K562 (cell line): ENCODE results near the gene LUZP1. TPM values are rescaled to one million over a fixed set of nuclear protein-coding genes. Genes with fewer than 3 reads are reported as not detected.

Experiments
- ATAC-seq: fragments of 200-7000 bp; cut with Tn5 transposase; 3 replicates; pipeline ENCODE4 v1.9.1; 2020; ENCODE audit warnings: moderate library complexity
- BruUV-seq: library from RNA; stranded (reverse); fragments of 400-500 nt; replicated peaks from 2 replicates; lab custom pipeline; 2021; lab: Mats Ljungman, UMichigan
- CTCF ChIA-PET: fragments of 300-600 bp; formaldehyde crosslinking; extraction: SDS; loops from one replicate; lab custom pipeline; 2021; ENCODE audit warnings: low intra/inter-chr PET ratio; lab: Yijun Ruan, JAX
- POLR2A ChIA-PET: fragments of 300-600, 350-650 bp; sonication (Branson Sonifier 250); formaldehyde crosslinking; extraction: SDS; loops from one replicate; lab custom pipeline; 2021; ENCODE audit warnings: antibody characterized with exemption, inconsistent platforms; lab: Yijun Ruan, JAX
- DNase-seq, 4 experiments: peaks; one replicate each; pipeline versions ENCODE4 v3.0.0 to v3.0.0-alpha.2; 2011 to 2018; ENCODE audit warnings: low spot score in 3 of 4, mixed read lengths in 3 of 4; ENCODE audit errors: extremely low read depth in 1 of 4
- FAIRE-seq: peaks from 2 replicates; lab custom pipeline; 2011; peaks lifted over from hg19 to GRCh38; lab: Jason Lieb, UNC
- H2AFZ ChIP-seq: 2 replicates; pipeline ENCODE4 v1.6.0; 2011; ENCODE audit warnings: low read depth, low read length, control low read depth, inconsistent platforms
- H3K27ac ChIP-seq: fragments of 200-600 bp; 3 replicates; pipeline ENCODE4 v1.8.0; 2011; ENCODE audit warnings: low read depth, mild to moderate bottlenecking, control low read depth, inconsistent platforms, low read length, moderate library complexity, mixed read lengths; ENCODE audit errors: extremely low read depth
- H3K27me3 ChIP-seq, 2 experiments: fragments of 300-600 bp in 1 of 2; 2 replicates in 1 of 2; 3 replicates in 1 of 2; pipeline versions ENCODE4 v1.6.0 to v1.8.0; 2011; ENCODE audit warnings: inconsistent platforms in 2 of 2, low read length in 2 of 2, mild to moderate bottlenecking in 1 of 2, mixed read lengths in 1 of 2, moderate library complexity in 1 of 2; ENCODE audit not compliant: control insufficient read depth in 2 of 2, insufficient read depth in 2 of 2
- H3K36me3 ChIP-seq: fragments of 300-600 bp; 3 replicates; pipeline ENCODE4 v1.8.0; 2011; ENCODE audit warnings: mild to moderate bottlenecking, low read length, inconsistent platforms; ENCODE audit not compliant: control insufficient read depth, insufficient read depth
- H3K4me1 ChIP-seq, 2 experiments: fragments of 200-600 bp in 1 of 2; replicated peaks in 1 of 2; 2 replicates in 1 of 2; 3 replicates in 1 of 2; pipeline versions ENCODE4 v1.5.1 to v1.8.0; 2011; ENCODE audit warnings: inconsistent platforms in 2 of 2, low read length in 2 of 2, mild to moderate bottlenecking in 1 of 2, mixed read lengths in 1 of 2, moderate library complexity in 1 of 2; ENCODE audit not compliant: control insufficient read depth in 2 of 2, insufficient read depth in 2 of 2
- H3K4me2 ChIP-seq: 2 replicates; pipeline ENCODE4 v1.6.1; 2011; ENCODE audit warnings: low read length, control low read depth, inconsistent platforms, mixed read lengths; ENCODE audit not compliant: insufficient read depth
- H3K4me3 ChIP-seq: fragments of 200-600 bp; sonication (generic), shearing (Covaris generic); 2 replicates; pipeline ENCODE4 v1.5.1; 2016; ENCODE audit warnings: control low read depth, inconsistent platforms
- H3K79me2 ChIP-seq: fragments of 200-600 bp; 3 replicates; pipeline ENCODE4 v1.8.0; 2011; ENCODE audit warnings: low read length, inconsistent platforms; ENCODE audit not compliant: control insufficient read depth, insufficient read depth
- H3K9ac ChIP-seq, 2 experiments: 2 replicates each; pipeline versions ENCODE4 v1.6.0 to v1.6.1; 2011; ENCODE audit warnings: low read depth in 2 of 2, low read length in 2 of 2, control low read depth in 1 of 2, inconsistent platforms in 1 of 2, mild to moderate bottlenecking in 1 of 2, mixed read lengths in 1 of 2; ENCODE audit not compliant: insufficient read depth in 1 of 2
- H3K9me1 ChIP-seq: one replicate; pipeline ENCODE4 v1.6.0; 2011; ENCODE audit warnings: inconsistent platforms, mild to moderate bottlenecking, low read length, moderate library complexity; ENCODE audit not compliant: control insufficient read depth, insufficient read depth
- H3K9me3 ChIP-seq: replicated peaks from 2 replicates; pipeline ENCODE4 v1.5.1; 2011; ENCODE audit warnings: low read depth, low read length, inconsistent platforms; ENCODE audit not compliant: control insufficient read depth, insufficient read depth
- H4K20me1 ChIP-seq: replicated peaks from 2 replicates; pipeline ENCODE4 v1.6.1; 2011; ENCODE audit warnings: low read length, inconsistent platforms, mixed read lengths; ENCODE audit not compliant: control insufficient read depth, insufficient read depth
- CEBPZ ChIP-seq: fragments of 150-350 bp; IDR thresholded peaks from 2 replicates; pipeline ENCODE4 v1.6.1; 2014; ENCODE audit warnings: low read depth, mild to moderate bottlenecking, low read length, borderline replicate concordance
- MIER1 ChIP-seq: fragments of 450-650 bp; IDR thresholded peaks from 2 replicates; pipeline ENCODE4 v1.6.1; 2016; ENCODE audit warnings: antibody characterized with exemption, mild to moderate bottlenecking, low read depth
- ZBTB11 ChIP-seq, 3 experiments: fragments of 200-800 bp in 1 of 3; fragments of 250-450 bp in 1 of 3; fragments of 450-650 bp in 1 of 3; sonication (Bioruptor Pico) in 1 of 3; sonication (Bioruptor generic) in 1 of 3; formaldehyde crosslinking in 1 of 3; IDR thresholded peaks; 2 replicates each; pipeline versions ENCODE4 v1.6.1 to v1.8.0; 2016 to 2022; ENCODE audit warnings: mild to moderate bottlenecking in 2 of 3, missing genetic modification characterization in 2 of 3, missing compliant biosample characterization in 1 of 3, moderate library complexity in 1 of 3
- ZNF511 ChIP-seq: sonication (generic); formaldehyde crosslinking; IDR thresholded peaks from 2 replicates; pipeline ENCODE4 v1.8.0; 2022; ENCODE audit warnings: mild to moderate bottlenecking, missing genetic modification reagents
- ZNF695 ChIP-seq: fragments of 450-650 bp; formaldehyde crosslinking; IDR thresholded peaks from 2 replicates; pipeline ENCODE4 v1.4.0; 2020; ENCODE audit warnings: mild to moderate bottlenecking, moderate library complexity
- WGBS: fragments of 100-300 bp; shearing (Covaris generic); methylation state at CpG from one replicate; pipeline ENCODE4 v1.1.6; 2016; ENCODE audit warnings: low coverage, mixed read lengths; ENCODE audit not compliant: insufficient coverage; ENCODE audit errors: missing lambda C conversion rate; 5-methylcytosine and 5-hydroxymethylcytosine counted together
- in situ Hi-C: fragments of 300-500 bp; cut with MboI; formaldehyde crosslinking; loops from 4 replicates; pipeline ENCODE4 v1.15.0; 2018; ENCODE audit warnings: inconsistent platforms, mixed read lengths
- intact Hi-C: fragments of 100-400 bp; cut with micrococcal nuclease; formaldehyde crosslinking; loops from 2 replicates; pipeline ENCODE4 v1.14.2; 2022
- polyA plus RNA-seq, 8 experiments: library from polyadenylated mRNA; depleted of rRNA in 4 of 8; stranded (reverse) in 5 of 8; unstranded in 3 of 8; fragments of >200 nt; fragmentation: Nextera tagmentation in 2 of 8; fragmentation: Illumina TruSeq in 1 of 8; extraction: Ambion mirVana in 2 of 8; extraction: Trizol in 1 of 8; gene quantifications; 2 replicates each; pipeline versions ENCODE4 v1.2.1 to v1.2.3, GENCODE V29; 2011 to 2014; ENCODE audit warnings: inconsistent platforms in 1 of 8, missing spikeins in 1 of 8
- total RNA-seq, 7 experiments: library from RNA; depleted of rRNA in 6 of 7; stranded (reverse); fragments of >200 nt in 6 of 7; fragmentation: Illumina TruSeq in 2 of 7; extraction: Trizol in 2 of 7; gene quantifications; 2 replicates each; pipeline versions ENCODE4 v1.2.1 to v1.2.3, GENCODE V29; 2011 to 2021; ENCODE audit warnings: low replicate concordance in 1 of 7

Gene LUZP1
- total and polyA plus RNA-seq, 9 of the 15 experiments (the other 6 are each of a cell fraction or from before 2014, with no cell fraction given): 6.5 to 19.1 (median 12.4) TPM

GRCh38 chr1:23210351-23210785 lies 41.7 kb upstream of the LUZP1 start (continued):
- no peak for TF ChIP-seq CEBPZ
- TF ChIP-seq, all 486 proteins: peak for 9

GRCh38 chr1:23209770-23210169 lies 41.1 kb upstream of the LUZP1 start:
- 0 out of 2 replicates have a peak, but pooled peaks cover 3% of the 10 kb centered on the region for H4K20me1 ChIP-seq
- H3K27ac ChIP-seq: no peak overlapping the region
- H3K36me3 ChIP-seq: no peaks in the 10 kb centered on the region
- intact Hi-C loops (loop anchor here (10.0 kb wide), 1 partner anchor 325 kb away; the partner anchor contains the start of gene E2F2), in situ Hi-C loops (loop anchor here (10.0 kb wide), 1 partner anchor 325 kb away; the partner anchor contains the start of gene E2F2)
- WGBS: 6% methylated on average over 4 of the region's 4 CpGs
- H3K27me3 ChIP-seq: peaks cover 13 to 33% of the 10 kb centered on the region in 2 experiments; a peak in 4 of 5 replicates
- no peaks in the 10 kb centered on the region for H3K9me3 ChIP-seq
- no peak for FAIRE-seq
- no peak overlapping the region for H3K4me3 ChIP-seq
- ChIA-PET POLR2A (no interaction called here), CTCF (no interaction called here)
- H3K4me2 ChIP-seq: no peak overlapping the region
- no TSS peak for BruUV-seq
- no peak for DNase-seq
- H3K79me2 ChIP-seq: no peaks in the 10 kb centered on the region
- no peak overlapping the region for H3K9ac ChIP-seq
- H3K9me1 ChIP-seq: no peaks in the 10 kb centered on the region
- H2AFZ ChIP-seq: no peak overlapping the region
- TF ChIP-seq ZBTB11 (CRISPR knock-in tag; IDR thresholded peaks at IDR 0.05): no peak
- TF ChIP-seq MIER1: no peak
- no peak for TF ChIP-seq ZNF695 (CRISPR knock-in tag)
- no peak for TF ChIP-seq ZNF511
- no peaks in the 10 kb centered on the region; a peak in 1 of 5 replicates for H3K4me1 ChIP-seq
- no peak for ATAC-seq
